Panc1 (cell line): ENCODE results near the gene HOXA5. TPM values are rescaled to one million over a fixed set of nuclear protein-coding genes. Genes with fewer than 3 reads are reported as not detected.

Source experiments
- ATAC-seq: fragments of 200-7000 bp; cut with Tn5 transposase; 2 replicates; pipeline ENCODE4 v1.9.1; 2020; ENCODE audit warnings: mild to moderate bottlenecking, moderate library complexity
- BruUV-seq: library from RNA; stranded (reverse); fragments of 400-500 nt; replicated peaks from 2 replicates; lab custom pipeline; 2021; lab: Mats Ljungman, UMichigan
- CTCF ChIA-PET: fragments of 300-600 bp; sonication (Branson Sonifier 250); formaldehyde crosslinking; loops from one replicate; lab custom pipeline; 2022; ENCODE audit warnings: antibody characterized with exemption; lab: Charles Lee
- POLR2A ChIA-PET: fragments of 300-600 bp; sonication (Branson Sonifier 250); formaldehyde crosslinking; loops from one replicate; lab custom pipeline; 2022; ENCODE audit warnings: antibody characterized with exemption; lab: Charles Lee
- DNase-seq: peaks from one replicate; pipeline ENCODE4 v3.0.0-alpha.2; 2010; ENCODE audit warnings: low read depth, low spot score
- H3K27ac ChIP-seq: 2 replicates; pipeline ENCODE4 v1.5.1; 2011; ENCODE audit warnings: mild to moderate bottlenecking, low read length, inconsistent platforms
- H3K27me3 ChIP-seq: fragments of 200-500 bp; sonication (Bioruptor generic); 2 replicates; pipeline ENCODE4 v1.6.0; 2014; ENCODE audit warnings: low read length, inconsistent platforms; ENCODE audit not compliant: control insufficient read depth, insufficient read depth
- H3K36me3 ChIP-seq: fragments of 200-500 bp; sonication (Bioruptor generic); 2 replicates; pipeline ENCODE4 v1.5.1; 2014; ENCODE audit warnings: inconsistent platforms, mild to moderate bottlenecking, low read length, moderate library complexity; ENCODE audit not compliant: control insufficient read depth, insufficient read depth
- H3K4me1 ChIP-seq: 2 replicates; pipeline ENCODE4 v1.5.1; 2011; ENCODE audit warnings: inconsistent platforms, mild to moderate bottlenecking, low read length, moderate library complexity; ENCODE audit not compliant: control insufficient read depth, insufficient read depth
- H3K4me3 ChIP-seq, 2 experiments: 2 replicates each; pipeline ENCODE4 v1.5.1; 2011 to 2012; ENCODE audit warnings: low read depth in 2 of 2, low read length in 2 of 2, mild to moderate bottlenecking in 2 of 2, inconsistent platforms in 1 of 2, moderate library complexity in 1 of 2
- H3K9me3 ChIP-seq: fragments of 200-500 bp; sonication (Bioruptor generic); 2 replicates; pipeline ENCODE4 v1.5.1; 2014; ENCODE audit warnings: low read depth, mild to moderate bottlenecking, inconsistent platforms, low read length, moderate library complexity; ENCODE audit not compliant: control insufficient read depth, insufficient read depth
- POLR2AphosphoS5 ChIP-seq: IDR thresholded peaks from 2 replicates; pipeline ENCODE4 v1.6.1; 2012; ENCODE audit warnings: mild to moderate bottlenecking, low read depth, low read length, moderate library complexity
- SIN3A ChIP-seq: IDR thresholded peaks from 2 replicates; pipeline ENCODE4 v1.6.1; 2012; ENCODE audit warnings: low read depth, mild to moderate bottlenecking, low read length, moderate library complexity, borderline replicate concordance; ENCODE audit not compliant: insufficient read depth
- TCF7L2 ChIP-seq: IDR thresholded peaks from 2 replicates; pipeline ENCODE4 v1.6.1; 2011; ENCODE audit warnings: mild to moderate bottlenecking, low read depth, low read length, inconsistent platforms
- in situ Hi-C: cut with HindIII; loops from 2 replicates; pipeline ENCODE4 v1.10.0; 2016; ENCODE audit warnings: low sequenced_read_pairs, low pct_unique_long_range_greater_than_20kb
- intact Hi-C: fragments of 100-400 bp; cut with micrococcal nuclease; formaldehyde crosslinking; loops from one replicate; pipeline ENCODE4 v1.10.0; 2022; ENCODE audit not compliant: unreplicated experiment
- total RNA-seq: library from RNA; stranded (reverse); gene quantifications from one replicate; pipeline ENCODE4 v1.2.1, GENCODE V29; 2021; ENCODE audit not compliant: unreplicated experiment
- TF ChIP-seq, protein P1 (sequence below), 2 experiments: IDR thresholded peaks; 2 replicates each; pipeline ENCODE4 v1.6.1; 2011 to 2012; ENCODE audit warnings: low read depth in 2 of 2, control low read depth in 1 of 2, low read length in 1 of 2, mild to moderate bottlenecking in 1 of 2, moderate library complexity in 1 of 2; ENCODE audit not compliant: insufficient read depth in 1 of 2
- TF ChIP-seq, protein P2 (sequence below): fragments of 450-650 bp; IDR thresholded peaks from 2 replicates; pipeline ENCODE4 v1.5.1; 2017; ENCODE audit warnings: mild to moderate bottlenecking

HOXA5 gene
- total RNA-seq, 1 experiment from 2014 or later, result 3.9 TPM

DNA sequence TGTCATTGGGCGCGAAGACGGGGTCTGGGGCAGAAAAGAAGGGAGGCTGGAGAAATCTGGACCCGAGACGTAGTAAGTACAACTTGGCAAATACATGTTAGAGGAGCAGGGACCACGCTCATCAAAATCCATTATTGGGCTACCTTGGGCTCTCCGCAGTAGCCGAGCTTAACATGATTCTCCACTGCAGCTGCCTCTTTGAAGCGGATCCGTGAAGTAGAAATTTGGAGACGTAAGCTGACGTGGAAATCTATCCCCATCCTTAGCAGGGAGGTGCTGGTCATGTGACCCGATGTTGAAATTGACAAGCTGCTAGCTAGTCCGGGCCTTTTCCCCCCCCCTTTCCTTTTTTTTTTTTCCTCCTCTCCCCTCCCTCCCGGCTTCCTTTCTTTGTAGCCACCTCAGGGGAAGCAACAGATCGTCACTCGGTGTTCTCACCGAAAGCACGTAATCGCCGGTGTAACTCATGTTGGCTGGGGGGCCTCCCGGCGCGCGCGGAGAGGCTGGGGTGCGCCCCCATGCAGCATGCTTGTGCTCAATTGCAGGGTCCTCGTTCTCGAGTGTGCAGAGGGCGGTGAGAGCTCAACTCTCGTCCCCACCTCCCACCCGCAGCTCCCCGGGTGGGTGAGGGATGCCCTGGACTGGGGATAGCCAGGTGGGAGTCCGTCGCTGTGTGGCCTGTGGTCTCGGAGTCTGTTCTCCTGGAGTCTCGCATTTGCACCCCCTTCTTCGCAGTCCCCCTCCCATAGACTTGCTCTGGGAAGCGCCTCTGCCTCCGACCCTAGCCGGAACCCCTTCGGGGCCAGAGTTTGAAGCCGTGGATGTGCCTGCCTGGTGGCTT is 41.8 kb upstream of the HOXA5 start, which contains the start of gene HOXA11:
HOXA11 (minus strand) TSS at position 220 of the 841 bp plus-strand sequence; CDS start at position 132, 88 bp downstream.
- CTCF ChIA-PET, result no interaction called here
- Histone ChIP-seq H3K4me3 (peak within 1 kb of the TSS; percentile 53 to 88), H3K27ac (peak within 1 kb of the TSS; percentile 71), H3K9me3 (no peaks in the 10 kb centered on the region), H3K4me1 (peaks cover 14% of the 10 kb centered on the region), H3K27me3 (no peaks in the 10 kb centered on the region), H3K36me3 (no peaks in the 10 kb centered on the region)
- TF ChIP-seq, protein P1, sequence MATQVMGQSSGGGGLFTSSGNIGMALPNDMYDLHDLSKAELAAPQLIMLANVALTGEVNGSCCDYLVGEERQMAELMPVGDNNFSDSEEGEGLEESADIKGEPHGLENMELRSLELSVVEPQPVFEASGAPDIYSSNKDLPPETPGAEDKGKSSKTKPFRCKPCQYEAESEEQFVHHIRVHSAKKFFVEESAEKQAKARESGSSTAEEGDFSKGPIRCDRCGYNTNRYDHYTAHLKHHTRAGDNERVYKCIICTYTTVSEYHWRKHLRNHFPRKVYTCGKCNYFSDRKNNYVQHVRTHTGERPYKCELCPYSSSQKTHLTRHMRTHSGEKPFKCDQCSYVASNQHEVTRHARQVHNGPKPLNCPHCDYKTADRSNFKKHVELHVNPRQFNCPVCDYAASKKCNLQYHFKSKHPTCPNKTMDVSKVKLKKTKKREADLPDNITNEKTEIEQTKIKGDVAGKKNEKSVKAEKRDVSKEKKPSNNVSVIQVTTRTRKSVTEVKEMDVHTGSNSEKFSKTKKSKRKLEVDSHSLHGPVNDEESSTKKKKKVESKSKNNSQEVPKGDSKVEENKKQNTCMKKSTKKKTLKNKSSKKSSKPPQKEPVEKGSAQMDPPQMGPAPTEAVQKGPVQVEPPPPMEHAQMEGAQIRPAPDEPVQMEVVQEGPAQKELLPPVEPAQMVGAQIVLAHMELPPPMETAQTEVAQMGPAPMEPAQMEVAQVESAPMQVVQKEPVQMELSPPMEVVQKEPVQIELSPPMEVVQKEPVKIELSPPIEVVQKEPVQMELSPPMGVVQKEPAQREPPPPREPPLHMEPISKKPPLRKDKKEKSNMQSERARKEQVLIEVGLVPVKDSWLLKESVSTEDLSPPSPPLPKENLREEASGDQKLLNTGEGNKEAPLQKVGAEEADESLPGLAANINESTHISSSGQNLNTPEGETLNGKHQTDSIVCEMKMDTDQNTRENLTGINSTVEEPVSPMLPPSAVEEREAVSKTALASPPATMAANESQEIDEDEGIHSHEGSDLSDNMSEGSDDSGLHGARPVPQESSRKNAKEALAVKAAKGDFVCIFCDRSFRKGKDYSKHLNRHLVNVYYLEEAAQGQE (IDR thresholded peaks at IDR 0.05; ENCODE audit: insufficient read depth in 1 of 2, low read depth in 2 of 2, low read length in 1 of 2), result no peak
- TF ChIP-seq POLR2AphosphoS5, result no peak
- TF ChIP-seq, protein P2, sequence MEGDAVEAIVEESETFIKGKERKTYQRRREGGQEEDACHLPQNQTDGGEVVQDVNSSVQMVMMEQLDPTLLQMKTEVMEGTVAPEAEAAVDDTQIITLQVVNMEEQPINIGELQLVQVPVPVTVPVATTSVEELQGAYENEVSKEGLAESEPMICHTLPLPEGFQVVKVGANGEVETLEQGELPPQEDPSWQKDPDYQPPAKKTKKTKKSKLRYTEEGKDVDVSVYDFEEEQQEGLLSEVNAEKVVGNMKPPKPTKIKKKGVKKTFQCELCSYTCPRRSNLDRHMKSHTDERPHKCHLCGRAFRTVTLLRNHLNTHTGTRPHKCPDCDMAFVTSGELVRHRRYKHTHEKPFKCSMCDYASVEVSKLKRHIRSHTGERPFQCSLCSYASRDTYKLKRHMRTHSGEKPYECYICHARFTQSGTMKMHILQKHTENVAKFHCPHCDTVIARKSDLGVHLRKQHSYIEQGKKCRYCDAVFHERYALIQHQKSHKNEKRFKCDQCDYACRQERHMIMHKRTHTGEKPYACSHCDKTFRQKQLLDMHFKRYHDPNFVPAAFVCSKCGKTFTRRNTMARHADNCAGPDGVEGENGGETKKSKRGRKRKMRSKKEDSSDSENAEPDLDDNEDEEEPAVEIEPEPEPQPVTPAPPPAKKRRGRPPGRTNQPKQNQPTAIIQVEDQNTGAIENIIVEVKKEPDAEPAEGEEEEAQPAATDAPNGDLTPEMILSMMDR, result no peak
- TF ChIP-seq TCF7L2, result no peak
- no peak for TF ChIP-seq SIN3A
- no peak for ATAC-seq
- intact Hi-C loops (no loop called here), in situ Hi-C loops (no loop called here)
- BruUV-seq, result no TSS peak
- POLR2A ChIA-PET, result interaction anchor here (0.6 kb wide), 1 partner anchor 1177 kb away, joined by 5 read pairs; no protein-coding TSS in a partner anchor
- DNase-seq, result no peak

DNA sequence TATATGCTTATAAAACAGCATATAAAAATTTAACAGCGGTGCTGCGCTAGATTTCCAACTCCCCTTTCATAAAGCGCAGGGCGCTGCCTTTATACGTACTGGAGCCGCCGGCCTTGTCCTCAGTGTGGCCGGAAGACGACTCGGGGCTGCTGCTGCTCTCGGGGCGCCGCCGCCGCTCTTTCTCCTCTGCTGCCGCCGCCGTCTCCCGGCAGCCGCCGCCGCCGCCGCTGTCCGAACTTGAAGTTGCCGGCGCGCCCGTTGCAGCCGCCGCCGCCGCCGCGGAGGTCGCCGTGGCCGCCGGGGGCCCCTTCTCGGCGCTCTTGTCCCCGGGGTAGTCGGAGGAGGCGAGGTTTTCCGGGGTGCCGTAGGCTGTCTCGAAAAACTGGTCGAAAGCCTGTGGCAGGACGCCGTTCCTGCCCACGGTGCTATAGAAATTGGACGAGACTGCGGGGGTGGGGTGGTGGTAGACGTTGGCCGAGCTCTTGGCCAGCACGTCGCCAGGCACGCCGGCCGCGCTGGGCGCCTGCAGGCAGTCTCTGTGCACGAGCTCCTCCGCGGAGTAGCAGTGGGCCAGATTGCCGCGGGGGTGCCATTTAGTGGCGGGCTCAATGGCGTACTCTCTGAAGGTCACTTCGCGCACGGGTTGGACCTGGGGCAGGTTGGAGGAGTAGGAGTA is 41.0 kb upstream of the HOXA5 start:
- ChIA-PET POLR2A (interaction anchor here (0.6 kb wide), 1 partner anchor 1176 kb away, joined by 5 read pairs; no protein-coding TSS in a partner anchor), CTCF (interaction anchor here (0.7 kb wide), 1 partner anchor 293 kb away, joined by 7 read pairs; no protein-coding TSS in a partner anchor)
- Histone ChIP-seq H3K4me1 (peaks cover 18% of the 10 kb centered on the region), H3K27ac (peak overlapping the region; percentile 71), H3K36me3 (no peaks in the 10 kb centered on the region), H3K9me3 (no peaks in the 10 kb centered on the region), H3K27me3 (no peaks in the 10 kb centered on the region), H3K4me3 (peak overlapping the region; percentile 53 to 88)
- TF ChIP-seq POLR2AphosphoS5 (no peak), TCF7L2 (0 out of 2 replicates have a peak, but pooled peaks have one; percentile 45)
- no TSS peak for BruUV-seq
- DNase-seq (no peak), ATAC-seq (peak; percentile 63)
- intact Hi-C loops, result no loop called here
- in situ Hi-C loops, result no loop called here
